ENCODE data around the gene SCD.
"Not testable (repeated sequence)": the region's sequence is repeated elsewhere in the genome, so short reads cannot be mapped to it uniquely, and the experiment has no call there.

Gene SCD

DNA sequence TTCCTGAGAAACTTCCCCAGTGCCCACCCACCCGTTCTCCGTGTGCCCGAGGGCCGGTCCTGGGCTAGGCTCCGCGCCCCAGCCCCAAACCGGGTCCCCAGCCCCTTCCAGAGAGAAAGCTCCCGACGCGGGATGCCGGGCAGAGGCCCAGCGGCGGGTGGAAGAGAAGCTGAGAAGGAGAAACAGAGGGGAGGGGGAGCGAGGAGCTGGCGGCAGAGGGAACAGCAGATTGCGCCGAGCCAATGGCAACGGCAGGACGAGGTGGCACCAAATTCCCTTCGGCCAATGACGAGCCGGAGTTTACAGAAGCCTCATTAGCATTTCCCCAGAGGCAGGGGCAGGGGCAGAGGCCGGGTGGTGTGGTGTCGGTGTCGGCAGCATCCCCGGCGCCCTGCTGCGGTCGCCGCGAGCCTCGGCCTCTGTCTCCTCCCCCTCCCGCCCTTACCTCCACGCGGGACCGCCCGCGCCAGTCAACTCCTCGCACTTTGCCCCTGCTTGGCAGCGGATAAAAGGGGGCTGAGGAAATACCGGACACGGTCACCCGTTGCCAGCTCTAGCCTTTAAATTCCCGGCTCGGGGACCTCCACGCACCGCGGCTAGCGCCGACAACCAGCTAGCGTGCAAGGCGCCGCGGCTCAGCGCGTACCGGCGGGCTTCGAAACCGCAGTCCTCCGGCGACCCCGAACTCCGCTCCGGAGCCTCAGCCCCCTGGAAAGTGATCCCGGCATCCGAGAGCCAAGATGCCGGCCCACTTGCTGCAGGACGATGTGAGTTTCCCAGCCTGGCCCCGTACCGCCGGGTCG is at the start of gene SCD:
SCD (plus strand) TSS at position 469 of the 803 bp plus-strand sequence; CDS start at position 741, 272 bp downstream.
- FAIRE-seq (peak; percentile 81), DNase-seq (ENCODE audit: low spot score) (peak; percentile 84)

DNA sequence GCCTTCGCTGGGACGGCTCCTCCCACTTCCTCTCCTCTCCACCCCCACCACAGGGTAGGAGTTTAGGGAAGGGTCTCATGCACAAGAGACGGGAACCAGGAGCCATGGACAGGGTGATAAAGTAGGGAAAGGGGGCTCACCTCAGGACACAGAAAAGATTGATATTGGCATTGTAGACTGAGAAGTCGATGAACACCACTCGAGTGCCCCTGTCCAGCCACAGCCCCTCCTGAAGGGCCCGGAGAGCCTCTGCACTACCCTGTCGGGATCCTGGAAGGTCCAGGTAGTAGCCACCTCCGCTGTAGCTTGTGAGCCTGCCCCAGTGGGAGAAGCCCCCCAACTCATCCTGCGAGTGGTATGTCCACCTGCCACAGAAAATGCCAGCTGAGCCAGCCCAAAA is 49.8 kb upstream of the SCD start:
- no peak for FAIRE-seq

DNA sequence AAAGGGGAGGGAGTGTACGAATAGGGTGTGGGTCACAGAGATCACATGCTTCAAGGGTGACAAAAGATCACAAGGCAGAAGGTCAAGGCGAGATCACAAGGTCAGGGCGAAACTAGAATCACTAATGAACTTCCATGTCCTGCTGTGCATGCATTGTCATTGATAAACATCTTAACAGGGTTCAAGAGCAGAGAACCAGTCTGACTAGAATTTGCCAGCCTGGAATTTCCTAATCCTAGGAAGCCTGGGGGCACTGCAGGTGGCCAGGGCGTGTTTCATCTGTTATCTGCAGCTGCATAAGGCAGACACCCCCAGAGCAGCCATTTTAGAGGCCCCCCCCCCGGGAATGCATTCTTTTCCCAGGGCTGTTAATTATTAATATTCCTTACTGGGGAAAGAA is 45.9 kb upstream of the SCD start:
- not testable (repeated sequence) for DNase-seq (ENCODE audit: low spot score); FAIRE-seq

More for the DNA sequence above, 49.8 kb upstream of the SCD start:
- no peak for DNase-seq (ENCODE audit: low spot score)

DNA sequence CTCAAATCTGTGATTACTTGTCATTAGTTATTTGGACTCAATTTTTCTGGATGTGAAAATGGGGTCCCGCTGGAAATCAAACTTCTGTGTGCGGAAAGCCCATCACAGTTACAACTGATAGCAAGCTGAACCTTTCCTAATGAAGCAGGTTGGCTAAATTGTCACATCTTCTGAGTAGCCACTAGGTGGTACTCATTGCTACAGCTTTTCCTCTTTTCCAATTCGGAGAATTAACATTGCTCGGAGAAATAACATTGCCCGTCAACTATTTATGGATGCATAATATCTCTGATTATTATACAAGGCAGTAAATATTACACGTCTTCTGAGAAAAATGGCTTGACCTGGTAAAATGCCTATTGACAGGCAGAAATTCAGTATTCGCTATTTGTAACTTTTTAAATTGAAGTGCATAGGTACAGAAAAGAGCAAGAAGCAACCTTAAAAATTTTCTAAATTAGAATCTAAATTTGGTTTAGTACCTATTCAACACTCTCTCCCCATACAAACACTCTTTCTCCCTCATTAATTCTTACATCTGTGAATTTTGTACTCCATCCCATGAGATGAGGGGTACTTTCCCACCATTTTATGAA is 43.2 kb upstream of the SCD start:
- peak; percentile 17 for DNase-seq (ENCODE audit: low spot score)
- peak; percentile 63 for FAIRE-seq

DNA sequence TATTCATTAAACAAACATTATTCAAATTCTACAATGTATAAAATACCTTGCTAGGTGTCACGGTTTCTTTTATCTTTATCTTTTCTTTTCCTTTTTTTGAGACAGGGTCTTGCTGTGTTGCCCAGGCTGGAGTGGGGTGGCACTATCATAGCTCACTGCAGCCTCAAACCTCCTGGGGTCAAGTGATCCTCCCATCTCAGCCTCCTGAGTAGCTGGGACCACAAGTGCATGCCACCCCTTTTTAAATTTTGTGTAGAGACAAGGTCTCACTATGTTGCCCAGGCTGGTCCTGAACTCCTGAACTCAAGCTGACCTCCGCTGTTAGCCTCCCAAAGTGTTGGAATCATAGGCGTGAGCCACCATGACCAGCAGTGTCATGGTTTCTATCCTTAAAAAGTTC is 42.6 kb upstream of the SCD start:
- FAIRE-seq (no peak), DNase-seq (ENCODE audit: low spot score) (no peak)

DNA sequence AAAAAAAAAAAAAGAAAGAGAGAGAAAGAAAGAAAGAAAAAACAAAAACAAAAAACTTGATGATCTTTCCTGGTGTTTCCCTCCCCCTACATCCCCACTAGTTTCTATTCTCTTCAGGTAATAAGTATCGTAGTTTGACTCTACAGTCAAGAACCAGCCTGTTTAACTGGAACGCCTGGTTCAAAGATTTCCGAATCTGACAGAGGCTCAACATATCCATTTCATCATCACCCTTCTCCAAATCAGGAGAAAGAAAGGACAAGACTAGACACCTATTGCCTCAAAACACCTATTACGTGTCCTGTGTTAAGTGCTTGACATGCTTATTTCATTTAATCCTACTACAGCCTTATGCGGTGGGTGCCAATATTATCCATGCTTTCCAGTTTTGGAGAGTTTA is 40.2 kb upstream of the SCD start:
- no peak for DNase-seq (ENCODE audit: low spot score)

DNA sequence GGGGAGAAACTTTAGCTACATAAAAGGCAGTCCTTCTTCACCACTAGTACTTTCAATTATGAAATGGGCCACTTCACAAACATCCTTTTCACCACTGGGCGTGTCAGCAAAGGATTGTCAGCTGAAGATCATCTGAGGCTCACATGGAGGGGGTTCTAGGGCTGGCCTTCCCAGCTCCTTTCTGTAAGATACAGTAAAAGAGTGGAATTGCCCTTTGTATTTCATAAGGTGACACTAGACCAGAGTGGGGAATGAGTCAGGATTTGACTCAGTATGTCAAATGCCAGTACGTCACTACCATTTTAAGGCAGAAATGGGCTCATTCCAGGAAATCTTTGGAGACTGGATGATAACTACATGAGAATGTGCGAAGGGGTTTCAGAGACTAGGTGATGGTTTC is 39.3 kb upstream of the SCD start:
- no peak for FAIRE-seq
- no peak for DNase-seq (ENCODE audit: low spot score)

More for the DNA sequence above, 40.2 kb upstream of the SCD start:
- FAIRE-seq, result no peak

DNA sequence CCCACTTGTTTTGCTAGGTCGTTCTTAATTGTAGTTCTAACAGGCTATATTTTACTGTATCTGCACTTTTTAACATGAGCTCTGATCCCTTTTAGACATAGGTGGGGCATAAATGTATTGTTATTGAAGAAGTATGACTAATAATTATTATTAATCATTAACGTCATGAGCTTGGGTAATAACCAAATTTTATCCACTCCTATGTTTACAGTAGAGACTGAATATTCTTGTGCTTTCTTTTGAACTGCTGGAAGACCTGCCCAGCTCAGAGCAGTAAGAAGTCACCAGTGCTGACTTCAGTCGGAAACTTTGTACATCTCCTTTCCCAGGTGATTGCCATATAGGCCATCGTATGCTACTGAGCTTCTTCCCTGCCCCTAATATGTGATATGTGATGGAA is 35.7 kb upstream of the SCD start:
- DNase-seq (ENCODE audit: low spot score) (no peak), FAIRE-seq (no peak)

DNA sequence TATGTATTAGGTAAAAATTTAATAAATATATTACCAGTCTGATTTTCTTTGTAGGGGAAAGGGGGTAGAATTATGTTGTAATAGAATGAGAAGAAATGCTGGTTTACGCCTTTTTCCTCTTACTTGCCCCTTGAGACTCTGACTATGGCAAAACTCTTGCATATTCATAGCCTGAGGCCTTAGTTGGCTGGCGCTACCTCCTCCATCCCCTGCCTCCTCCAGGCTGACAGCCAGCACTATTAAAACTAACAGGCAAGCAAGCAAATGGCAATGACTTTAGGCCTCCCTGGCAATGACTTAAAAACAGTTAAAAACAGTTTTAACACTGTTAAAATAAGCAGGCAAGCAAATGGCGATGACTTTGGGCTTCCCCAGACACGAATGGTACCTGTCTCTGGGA is 31.4 kb upstream of the SCD start:
- no peak for FAIRE-seq
- no peak for DNase-seq (ENCODE audit: low spot score)

DNA sequence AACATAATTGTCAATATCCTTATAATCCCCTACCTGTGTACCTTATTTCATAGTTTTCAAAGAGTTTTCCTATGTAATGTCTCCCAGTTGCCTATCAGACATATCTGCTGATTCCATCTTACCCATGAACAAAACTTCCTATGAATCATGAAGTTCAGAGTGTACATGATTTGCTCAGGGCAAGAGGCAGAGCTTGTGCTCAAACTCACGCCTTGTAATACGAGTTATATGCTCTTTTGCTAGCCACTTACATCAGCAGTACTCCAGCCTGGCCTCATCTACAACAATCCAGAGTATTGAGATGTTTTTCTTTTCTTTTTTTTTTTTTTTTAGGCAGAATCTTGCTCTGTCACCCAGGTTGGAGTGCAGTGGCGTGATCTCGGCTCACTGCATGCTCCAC is 28.8 kb upstream of the SCD start:
- FAIRE-seq, result no peak

DNA sequence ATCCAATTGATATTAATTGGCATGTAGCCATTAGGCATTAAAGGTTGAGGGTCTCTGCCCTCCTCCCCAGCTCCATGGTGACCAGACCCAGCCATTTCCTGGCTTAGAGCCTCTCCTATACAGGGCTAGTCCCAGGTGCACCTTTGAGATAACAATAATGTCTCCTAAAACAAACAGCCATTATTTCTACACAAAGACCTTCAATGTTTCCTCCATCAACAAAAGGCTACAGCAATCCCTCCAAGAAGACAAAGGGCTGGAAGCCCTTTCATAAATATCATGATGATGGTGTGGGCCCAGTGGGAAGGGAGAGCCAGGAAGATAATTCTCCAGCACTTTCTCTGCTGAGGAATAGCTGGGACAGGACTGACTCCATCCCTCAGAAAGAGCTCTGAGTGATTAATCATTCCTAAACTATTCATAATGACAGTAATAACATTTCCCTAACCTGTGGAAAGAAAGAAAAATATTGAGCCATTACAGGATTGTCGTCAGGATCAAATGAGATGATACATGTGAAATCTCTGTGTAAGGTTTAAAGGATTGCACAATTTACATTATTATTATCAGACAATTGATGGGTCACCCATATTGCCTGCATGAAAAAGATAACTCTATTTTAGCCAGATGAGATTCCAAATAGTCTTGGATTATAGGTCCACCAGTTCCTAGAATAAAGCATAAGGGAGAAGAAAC is 27.2 kb upstream of the SCD start:
- DNase-seq (ENCODE audit: low spot score), result no peak
- no peak for FAIRE-seq

More for the DNA sequence above, 28.8 kb upstream of the SCD start:
- DNase-seq (ENCODE audit: low spot score), result no peak

DNA sequence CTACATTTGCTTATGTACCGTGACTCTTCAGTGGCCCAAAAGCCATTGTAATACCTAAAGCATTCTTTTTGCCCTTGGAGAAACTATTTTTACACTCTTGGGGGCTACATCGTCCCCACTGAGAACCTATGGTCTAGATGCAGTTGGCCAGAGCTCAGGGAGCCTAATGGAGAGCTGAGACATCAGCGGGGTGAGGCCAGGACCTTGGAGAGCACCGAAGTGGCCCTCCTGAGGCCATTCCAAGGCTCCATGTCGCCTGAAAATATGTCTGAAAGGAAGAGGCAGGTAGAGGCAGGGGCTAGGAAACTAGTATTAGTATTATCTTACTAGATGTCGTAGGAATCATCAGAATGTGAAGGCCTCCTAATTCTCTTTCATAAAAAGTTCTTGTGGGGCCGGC is 21.9 kb upstream of the SCD start:
- DNase-seq (ENCODE audit: low spot score) (no peak), FAIRE-seq (no peak)

DNA sequence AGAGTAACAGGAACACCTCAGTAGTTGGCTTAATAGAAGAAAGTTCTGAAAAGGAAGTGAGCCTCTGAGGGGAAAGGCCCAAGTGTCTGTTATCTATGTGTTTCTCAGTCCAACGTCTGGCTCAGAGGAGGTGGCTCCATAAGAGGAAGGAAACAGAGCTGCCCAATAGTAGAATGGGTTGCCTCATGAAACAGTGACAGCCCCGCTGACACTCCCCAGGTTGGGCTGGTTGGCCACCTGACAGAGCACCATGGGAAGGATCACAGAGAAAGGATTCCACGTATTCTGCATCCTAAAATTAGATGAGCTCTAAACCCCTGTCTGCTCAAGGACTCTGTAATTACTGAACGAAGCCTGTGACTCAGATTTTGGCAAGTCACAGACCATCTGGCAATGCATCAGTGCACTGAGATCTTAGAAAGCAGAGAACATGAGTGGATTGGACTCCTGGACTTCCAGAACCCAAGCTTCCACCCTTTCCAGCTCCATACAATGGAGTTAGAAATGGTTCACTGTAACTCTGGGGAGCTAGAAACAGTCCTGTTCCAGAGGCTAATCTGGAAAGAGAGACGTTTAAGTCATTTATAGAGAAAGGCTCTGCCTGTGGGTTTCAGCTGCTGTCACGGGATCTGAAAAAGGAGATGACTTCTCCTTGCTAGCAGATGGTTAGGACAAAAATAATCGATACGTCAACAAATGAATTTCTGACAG is 19.9 kb upstream of the SCD start:
- no peak for FAIRE-seq

DNA sequence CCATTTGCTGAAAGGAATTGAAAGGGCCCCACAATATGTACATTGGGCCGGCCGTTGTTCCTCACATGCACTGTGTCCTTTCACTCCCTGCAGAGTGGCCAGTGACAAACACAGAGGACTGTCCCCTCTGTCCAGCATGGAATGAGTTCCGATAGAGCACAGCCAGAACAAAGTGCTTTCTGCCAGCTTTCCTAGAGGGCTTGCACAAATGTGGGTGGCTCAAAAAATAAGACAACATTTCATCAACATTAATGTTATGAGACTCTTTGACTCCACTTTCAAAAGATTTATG is 19.4 kb upstream of the SCD start:
- DNase-seq (ENCODE audit: low spot score) (no peak), FAIRE-seq (no peak)

More for the DNA sequence above, 19.9 kb upstream of the SCD start:
- no peak for DNase-seq (ENCODE audit: low spot score)

DNA sequence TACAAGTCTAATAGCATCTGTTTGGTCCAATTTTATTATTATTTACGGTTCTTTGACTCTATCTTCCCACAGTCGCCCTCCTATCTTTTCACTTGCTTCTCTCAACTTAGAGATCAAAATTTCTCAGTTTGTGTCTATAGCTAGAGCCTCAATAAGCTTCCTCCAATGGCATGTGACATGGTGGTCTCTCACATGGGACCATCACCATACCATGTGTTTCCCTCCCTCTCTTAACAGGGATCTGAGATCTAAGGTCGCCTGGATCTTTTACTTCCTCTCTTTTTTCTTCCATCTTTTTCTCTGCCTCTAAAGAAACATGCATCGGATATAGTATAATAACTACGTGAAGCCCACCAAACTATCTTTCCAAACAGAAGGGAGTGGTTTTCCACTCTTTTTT is 18.8 kb upstream of the SCD start:
- no peak for FAIRE-seq
- DNase-seq (ENCODE audit: low spot score), result no peak

DNA sequence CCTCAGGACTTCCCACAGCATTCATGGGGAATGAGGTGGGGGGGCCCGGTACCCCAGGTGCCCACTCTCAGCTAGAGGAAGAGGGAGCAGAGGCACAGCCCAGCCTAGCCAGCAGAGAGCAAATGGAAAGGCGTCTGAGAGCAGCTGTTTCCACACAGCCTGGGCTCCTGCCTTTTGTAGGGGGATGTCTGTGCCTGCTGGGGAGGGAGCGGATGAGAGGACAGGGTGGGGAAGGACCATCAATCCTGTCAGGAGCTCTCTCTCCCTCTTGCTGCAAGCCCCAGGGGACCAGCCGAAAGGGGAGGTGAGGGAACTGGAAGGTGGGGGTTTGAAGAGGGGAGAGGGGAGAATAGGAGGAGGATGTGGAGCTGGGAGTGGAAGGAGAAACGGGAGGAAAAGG is 17.0 kb upstream of the SCD start, which contains the start of gene PKD2L1:
PKD2L1 (minus strand) TSS at position 150 of the 400 bp plus-strand sequence; CDS start at position 25, 125 bp downstream.
- FAIRE-seq (no peak), DNase-seq (ENCODE audit: low spot score) (no peak)

DNA sequence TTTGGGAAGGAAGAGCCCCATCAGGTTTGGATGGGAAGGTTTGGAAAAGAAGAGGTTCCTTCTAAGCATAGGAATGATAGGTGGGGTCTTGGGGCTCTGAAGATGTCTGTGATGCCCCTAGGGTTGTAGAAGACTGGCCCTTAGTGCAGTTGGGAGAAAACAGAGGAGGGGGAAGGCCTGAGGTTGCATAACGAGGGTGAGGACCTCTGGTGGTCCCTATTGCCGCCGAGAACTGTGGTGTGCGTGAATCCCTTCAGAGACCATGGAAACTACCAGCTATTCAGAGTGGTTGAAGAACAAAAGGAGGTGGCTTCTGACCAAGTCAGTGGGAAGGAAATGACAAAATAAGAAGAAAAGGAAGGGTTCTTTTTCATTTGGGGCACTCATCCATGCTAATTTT is 13.9 kb upstream of the SCD start:
- DNase-seq (ENCODE audit: low spot score), result no peak
- no peak for FAIRE-seq

DNA sequence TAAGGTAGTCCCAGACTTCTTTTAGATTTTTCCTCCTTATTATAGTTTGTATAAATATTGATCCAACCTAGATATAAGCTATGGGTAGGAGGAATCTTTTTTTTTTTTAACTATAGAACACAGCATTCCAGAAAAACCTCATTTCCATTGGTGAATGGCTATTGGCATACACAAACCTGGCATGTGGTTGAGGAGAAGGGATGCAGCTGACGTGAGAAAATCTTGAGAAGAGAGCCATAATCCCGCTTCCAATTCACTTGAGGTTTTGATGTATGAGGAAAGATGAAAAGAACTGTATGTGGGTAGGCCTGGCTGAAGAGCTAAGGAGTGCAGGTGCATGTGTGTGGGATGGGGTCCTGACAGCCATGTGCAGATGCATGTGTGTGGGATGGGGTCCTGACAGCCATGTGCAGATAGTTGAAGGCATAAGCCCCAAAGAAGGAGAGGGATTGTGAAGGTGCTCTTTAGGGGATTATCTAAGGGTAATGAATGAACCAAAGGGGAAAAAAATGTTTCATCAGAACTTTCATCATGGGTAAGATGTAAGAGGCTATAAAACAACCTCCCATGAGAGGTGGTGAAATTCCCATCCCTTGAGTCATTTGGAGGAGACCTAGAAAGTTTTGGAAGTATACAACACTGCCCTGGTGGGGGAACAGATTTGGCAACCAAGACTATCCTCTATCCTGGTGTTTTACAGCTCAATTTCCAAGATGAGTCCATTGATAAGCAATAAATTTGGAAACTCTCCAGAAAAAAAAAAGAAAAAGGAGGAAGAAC is 13.2 kb upstream of the SCD start:
- DNase-seq (ENCODE audit: low spot score) (no peak), FAIRE-seq (no peak)

DNA sequence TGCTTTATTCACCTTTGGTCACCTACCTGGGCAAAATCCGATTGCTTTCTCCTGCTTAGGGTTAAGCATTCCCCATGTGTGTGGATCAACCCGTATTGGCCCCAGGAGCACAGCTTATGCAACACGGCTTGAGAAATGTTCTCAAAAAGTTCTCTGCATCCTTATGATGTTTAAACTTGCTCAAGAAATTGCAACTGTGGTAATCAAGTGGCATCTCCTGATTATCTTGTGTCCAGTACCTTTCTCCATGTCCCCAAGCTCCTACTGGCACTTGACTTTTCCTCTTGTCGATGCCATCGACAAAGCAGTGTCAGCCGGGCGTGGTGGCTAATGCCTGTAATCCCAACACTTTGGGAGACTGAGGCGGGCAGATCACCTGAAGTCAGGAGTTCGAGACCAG is 12.3 kb upstream of the SCD start:
- FAIRE-seq (no peak), DNase-seq (ENCODE audit: low spot score) (no peak)

DNA sequence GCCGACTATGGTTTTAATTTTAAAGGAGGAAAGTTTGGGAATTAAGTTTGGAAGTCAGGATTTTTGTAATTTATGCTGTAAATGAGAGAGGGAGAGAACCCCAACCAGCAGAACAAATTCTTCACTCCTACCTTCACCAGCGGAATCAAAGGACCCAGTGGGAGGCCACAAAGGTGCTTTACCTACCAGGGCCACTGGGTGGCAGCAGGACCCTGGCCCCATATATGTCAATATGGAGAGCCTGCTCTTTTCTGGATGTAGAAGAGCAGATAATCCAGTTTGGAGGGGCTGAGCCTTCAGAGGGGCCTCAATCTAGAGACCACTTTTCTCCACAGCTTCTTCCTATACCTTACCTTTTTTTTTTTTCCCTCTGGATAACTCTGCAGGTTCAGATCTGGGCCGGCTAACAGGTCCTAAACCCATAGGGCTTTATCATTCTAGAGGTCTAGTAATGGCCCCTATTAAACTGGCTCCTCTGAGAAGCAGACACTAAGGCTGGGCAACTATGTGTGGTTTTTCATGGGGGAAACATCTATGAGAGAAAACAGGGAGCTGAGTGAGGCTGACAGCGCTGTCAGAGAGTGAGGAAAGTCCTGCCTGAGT is 8.5 kb upstream of the SCD start:
- FAIRE-seq (no peak), DNase-seq (ENCODE audit: low spot score) (peak; percentile 43)

DNA sequence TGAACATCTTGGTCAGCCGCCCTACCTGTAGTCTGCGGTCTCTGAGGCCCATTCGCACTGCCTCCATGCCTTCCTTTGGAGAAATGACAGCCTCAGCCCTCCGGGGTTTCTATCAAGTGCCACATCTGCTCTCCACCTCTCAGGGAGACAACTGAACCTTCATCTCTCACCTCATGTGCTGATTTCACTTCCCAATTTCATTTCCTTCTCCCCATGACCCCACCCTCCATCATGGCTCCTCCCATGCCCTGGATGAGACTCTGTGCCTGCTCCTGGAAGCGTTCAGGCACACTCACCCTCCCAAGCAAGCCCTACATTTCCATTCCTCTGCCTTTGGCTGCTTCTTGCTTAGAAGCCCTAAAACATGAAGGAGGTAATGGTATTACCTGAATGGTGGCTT is 7.8 kb upstream of the SCD start:
- DNase-seq (ENCODE audit: low spot score), result no peak
- no peak for FAIRE-seq

Data from RCC 7860 (cell line).